IMR-90 (cell line): ENCODE measurements around the gene LAMA3. TPM values are rescaled to one million over a fixed set of nuclear protein-coding genes. Genes with fewer than 3 reads are reported as not detected.

Experiments used
- ATAC-seq: fragments of 200-7000 bp; cut with Tn5 transposase; 2 replicates; pipeline ENCODE4 v1.9.1; 2020; ENCODE audit warnings: low read depth, mild to moderate bottlenecking, moderate library complexity
- BruUV-seq: library from RNA; stranded (reverse); fragments of 400-500 nt; replicated peaks from 2 replicates; lab custom pipeline; 2021; lab: Mats Ljungman, UMichigan
- CTCF ChIA-PET: fragments of 300-600 bp; formaldehyde crosslinking; extraction: SDS; loops from one replicate; lab custom pipeline; 2021; ENCODE audit warnings: antibody characterized with exemption; lab: Yijun Ruan, JAX
- POLR2A ChIA-PET: fragments of 300-600 bp; sonication (Branson Sonifier 250); formaldehyde crosslinking; loops from one replicate; lab custom pipeline; 2022; ENCODE audit warnings: antibody characterized with exemption; ENCODE audit not compliant: unreplicated experiment; lab: Charles Lee
- DNase-seq: peaks from one replicate; pipeline ENCODE4 v3.0.0; 2013
- H2AFZ ChIP-seq: replicated peaks from 2 replicates; pipeline ENCODE3; 2013; ENCODE audit warnings: low read length, mild to moderate bottlenecking; ENCODE audit not compliant: poor library complexity
- H2AK5ac ChIP-seq: 2 replicates; pipeline ENCODE4 v1.6.1; 2013; ENCODE audit warnings: low read depth, low read length, inconsistent platforms
- H2AK9ac ChIP-seq: replicated peaks from 2 replicates; pipeline ENCODE3; 2013; ENCODE audit warnings: mild to moderate bottlenecking, low read depth, low read length, moderate library complexity; ENCODE audit not compliant: poor library complexity
- H2BK120ac ChIP-seq: 2 replicates; pipeline ENCODE4 v1.6.1; 2013; ENCODE audit warnings: low read depth, low read length, inconsistent platforms
- H2BK15ac ChIP-seq: 3 replicates; pipeline ENCODE4 v1.6.1; 2013; ENCODE audit warnings: low read depth, low read length, inconsistent platforms
- H2BK20ac ChIP-seq: 2 replicates; pipeline ENCODE4 v1.6.1; 2013; ENCODE audit warnings: low read depth, mild to moderate bottlenecking, inconsistent platforms, low read length, moderate library complexity
- H2BK5ac ChIP-seq: 2 replicates; pipeline ENCODE4 v1.6.1; 2013; ENCODE audit warnings: mild to moderate bottlenecking, low read depth, low read length, inconsistent platforms; ENCODE audit not compliant: poor library complexity, severe bottlenecking
- H3K14ac ChIP-seq: replicated peaks from 2 replicates; pipeline ENCODE4 v1.6.1; 2013; ENCODE audit warnings: low read depth, low read length, inconsistent platforms
- H3K18ac ChIP-seq: 2 replicates; pipeline ENCODE4 v1.6.1; 2013; ENCODE audit warnings: low read depth, low read length, control low read depth
- H3K23ac ChIP-seq: 2 replicates; pipeline ENCODE4 v1.6.1; 2013; ENCODE audit warnings: low read depth, low read length, inconsistent platforms
- H3K27ac ChIP-seq: 2 replicates; pipeline ENCODE4 v1.5.1; 2013; ENCODE audit warnings: mild to moderate bottlenecking, control low read depth, low read length; ENCODE audit not compliant: insufficient read depth
- H3K27me3 ChIP-seq: 2 replicates; pipeline ENCODE4 v1.6.1; 2013; ENCODE audit warnings: low read length; ENCODE audit not compliant: control insufficient read depth, insufficient read depth
- H3K36me3 ChIP-seq: 2 replicates; pipeline ENCODE4 v1.6.1; 2013; ENCODE audit warnings: low read length, mixed read lengths; ENCODE audit not compliant: control insufficient read depth, insufficient read depth
- H3K4ac ChIP-seq: 2 replicates; pipeline ENCODE4 v1.6.1; 2013; ENCODE audit warnings: low read depth, low read length, inconsistent platforms
- H3K4me1 ChIP-seq: 2 replicates; pipeline ENCODE4 v1.6.1; 2013; ENCODE audit warnings: low read length, mixed read lengths; ENCODE audit not compliant: control insufficient read depth, insufficient read depth
- H3K4me2 ChIP-seq: 2 replicates; pipeline ENCODE4 v1.6.1; 2013; ENCODE audit warnings: low read depth, mild to moderate bottlenecking, control low read depth, low read length, moderate library complexity
- H3K4me3 ChIP-seq: 2 replicates; pipeline ENCODE4 v1.5.1; 2013; ENCODE audit warnings: low read depth, mild to moderate bottlenecking, control low read depth, low read length, moderate library complexity; ENCODE audit not compliant: insufficient read depth
- H3K56ac ChIP-seq: 2 replicates; pipeline ENCODE4 v1.6.1; 2013; ENCODE audit warnings: low read length, inconsistent platforms; ENCODE audit not compliant: insufficient read depth; ENCODE audit errors: extremely low read depth
- H3K79me1 ChIP-seq, 2 experiments: 2 replicates each; pipeline ENCODE4 v1.6.1; 2013; ENCODE audit warnings: low read length in 2 of 2, inconsistent platforms in 1 of 2, low read depth in 1 of 2
- H3K9ac ChIP-seq: 2 replicates; pipeline ENCODE4 v1.6.1; 2013; ENCODE audit warnings: low read depth, low read length, control low read depth
- H3K9me1 ChIP-seq: 2 replicates; pipeline ENCODE4 v1.6.1; 2013; ENCODE audit warnings: low read length, inconsistent platforms; ENCODE audit not compliant: insufficient read depth
- H3K9me3 ChIP-seq: 2 replicates; pipeline ENCODE4 v1.6.1; 2013; ENCODE audit warnings: low read length; ENCODE audit not compliant: control insufficient read depth, insufficient read depth
- H4K20me1 ChIP-seq: 2 replicates; pipeline ENCODE4 v1.6.1; 2013; ENCODE audit warnings: low read length, inconsistent platforms; ENCODE audit not compliant: insufficient read depth
- H4K5ac ChIP-seq: 2 replicates; pipeline ENCODE4 v1.6.1; 2013; ENCODE audit warnings: mild to moderate bottlenecking, low read depth, low read length, control low read depth
- H4K8ac ChIP-seq, 2 experiments: 2 replicates each; pipeline ENCODE4 v1.6.1; 2013; ENCODE audit warnings: low read depth in 2 of 2, low read length in 2 of 2, control low read depth in 1 of 2, inconsistent platforms in 1 of 2
- H4K91ac ChIP-seq: 2 replicates; pipeline ENCODE4 v1.6.1; 2013; ENCODE audit warnings: low read depth, low read length, inconsistent platforms; ENCODE audit not compliant: insufficient read depth
- BHLHE40 ChIP-seq: fragments of 150-350 bp; IDR thresholded peaks from 2 replicates; pipeline ENCODE4 v1.6.1; 2016; ENCODE audit warnings: mild to moderate bottlenecking, low read depth, low read length
- CEBPB ChIP-seq: IDR thresholded peaks from 2 replicates; pipeline ENCODE4 v1.6.1; 2012; ENCODE audit warnings: low read depth, low read length, improper control_type of control experiment
- CHD1 ChIP-seq: IDR thresholded peaks from 2 replicates; pipeline ENCODE4 v1.6.1; 2012; ENCODE audit warnings: low read depth, low read length, improper control_type of control experiment
- ELK1 ChIP-seq: fragments of 150-350 bp; IDR thresholded peaks from 2 replicates; pipeline ENCODE4 v1.6.1; 2016; ENCODE audit warnings: low read depth, mild to moderate bottlenecking, low read length, moderate library complexity, borderline replicate concordance
- FOS ChIP-seq: fragments of 150-350 bp; IDR thresholded peaks from 2 replicates; pipeline ENCODE4 v1.6.1; 2016; ENCODE audit warnings: low read depth, low read length
- MAFK ChIP-seq: IDR thresholded peaks from 2 replicates; pipeline ENCODE4 v1.6.1; 2012; ENCODE audit warnings: low read depth, low read length, improper control_type of control experiment
- MAZ ChIP-seq: IDR thresholded peaks from 2 replicates; pipeline ENCODE4 v1.6.1; 2012; ENCODE audit warnings: low read depth, mild to moderate bottlenecking, low read length, improper control_type of control experiment, moderate library complexity, borderline replicate concordance
- MXI1 ChIP-seq: IDR thresholded peaks from 2 replicates; pipeline ENCODE4 v1.6.1; 2012; ENCODE audit warnings: low read depth, mild to moderate bottlenecking, low read length, moderate library complexity, borderline replicate concordance
- NFE2L2 ChIP-seq: fragments of 150-350 bp; IDR thresholded peaks from 2 replicates; pipeline ENCODE4 v1.6.1; 2016; ENCODE audit warnings: low read depth, mild to moderate bottlenecking, low read length
- POLR2A ChIP-seq: IDR thresholded peaks from 2 replicates; pipeline ENCODE4 v1.6.1; 2012; ENCODE audit warnings: mild to moderate bottlenecking, low read depth, low read length
- RCOR1 ChIP-seq: IDR thresholded peaks from 2 replicates; pipeline ENCODE4 v1.6.1; 2012; ENCODE audit warnings: mild to moderate bottlenecking, low read length, improper control_type of control experiment; ENCODE audit not compliant: insufficient replicate concordance
- SMC3 ChIP-seq: fragments of 150-350 bp; IDR thresholded peaks from 2 replicates; pipeline ENCODE4 v1.6.1; 2016; ENCODE audit warnings: low read depth, mild to moderate bottlenecking, antibody characterized with exemption, low read length, moderate library complexity
- WGBS, 2 experiments: methylation state at CpG; one replicate each; pipeline versions ENCODE4 v1.1.5 to v1.1.7; 2013; ENCODE audit warnings: missing lambda C conversion rate in 2 of 2; ENCODE audit not compliant: insufficient read length in 1 of 2; ENCODE audit errors: extremely low coverage in 2 of 2; 5-methylcytosine and 5-hydroxymethylcytosine counted together
- dilution Hi-C: fragments of 300-500 bp; cut with HindIII; formaldehyde crosslinking; loops from one replicate; pipeline ENCODE4 v1.14.3; 2018; ENCODE audit warnings: low sequenced_read_pairs; ENCODE audit not compliant: unreplicated experiment
- in situ Hi-C: fragments of 300-500 bp; cut with MboI; formaldehyde crosslinking; loops from 3 replicates; pipeline ENCODE4 v1.14.3; 2019; ENCODE audit warnings: low sequenced_read_pairs, inconsistent platforms, mixed read lengths
- intact Hi-C: fragments of 100-400 bp; cut with micrococcal nuclease; formaldehyde crosslinking; loops from 2 replicates; pipeline ENCODE4 v1.10.0; 2022
- polyA plus RNA-seq, 3 experiments: library from polyadenylated mRNA; depleted of rRNA; stranded (reverse); fragments of >200 nt; gene quantifications; 2 replicates each; pipeline ENCODE4 v1.2.3, GENCODE V29; 2012; ENCODE audit warnings: low replicate concordance in 1 of 3
- total RNA-seq: library from RNA; depleted of rRNA; stranded (reverse); fragments of >200 nt; gene quantifications from 2 replicates; pipeline ENCODE4 v1.2.3, GENCODE V29; 2012
- TF ChIP-seq, protein P1 (sequence below): fragments of 150-350 bp; IDR thresholded peaks from 2 replicates; pipeline ENCODE4 v1.6.1; 2017; ENCODE audit warnings: mild to moderate bottlenecking, antibody characterized with exemption, low read length, low read depth

The LAMA3 gene
- total and polyA plus RNA-seq, 2 of the 4 experiments (the other 2 are of a cell fraction), result 0.18 to 0.19 TPM

DNA sequence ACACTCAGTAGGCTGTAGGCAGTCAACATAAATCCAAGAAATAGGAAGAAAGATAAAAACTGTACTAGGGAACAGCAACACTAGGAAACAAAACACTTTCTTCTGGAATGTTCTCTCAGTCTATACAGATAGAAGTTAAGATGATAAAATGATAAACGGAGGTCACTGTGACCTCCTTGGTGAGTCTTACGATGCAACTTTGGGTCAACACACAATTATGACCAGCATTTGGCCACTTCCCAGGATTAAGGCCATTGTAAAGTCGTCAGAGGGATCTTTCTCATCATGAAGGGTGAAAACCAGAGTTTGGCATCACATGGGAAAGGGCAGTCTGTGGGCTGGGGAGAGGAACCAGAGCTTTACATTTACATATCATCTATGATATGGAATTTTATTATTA lies 33.4 kb downstream of the LAMA3 start:
- no CpG with 5 or more reads among the region's 3 CpGs for WGBS, 2 experiments
- Histone ChIP-seq H3K36me3 (no peaks in the 10 kb centered on the region), H4K91ac (peak overlapping the region; percentile 29; the same call in 1 of the 2 replicates), H2AK9ac (no peak overlapping the region), H3K4me2 (no peak overlapping the region), H2BK5ac (no peak overlapping the region), H2BK120ac (peak overlapping the region; percentile 33; the same call in 1 of the 2 replicates), H3K56ac (no peak overlapping the region), H3K9ac (no peak overlapping the region), H3K27me3 (no peaks in the 10 kb centered on the region), H3K18ac (peak overlapping the region; percentile 79; the same call in 1 of the 2 replicates), H3K79me1 (no peaks in the 10 kb centered on the region), H3K14ac (no peak overlapping the region), H4K5ac (peak overlapping the region; percentile 61; the same call in 1 of the 2 replicates), H4K8ac (no peak overlapping the region; a peak in 1 of 4 replicates), H2BK15ac (peak overlapping the region; percentile 45; the same call in 2 of the 3 replicates), H3K27ac (no peak overlapping the region), H4K20me1 (peaks cover 8% of the 10 kb centered on the region; the same call in 1 of the 2 replicates), H3K9me1 (peaks cover 7% of the 10 kb centered on the region; the same call in 1 of the 2 replicates), H2BK20ac (peak overlapping the region; percentile 7; the same call in 1 of the 2 replicates), H3K4ac (peak overlapping the region; percentile 8; the same call in 1 of the 2 replicates), H3K23ac (no peak overlapping the region), H3K4me1 (peaks cover 15% of the 10 kb centered on the region), H2AFZ (no peak overlapping the region), H3K9me3 (no peaks in the 10 kb centered on the region), H3K4me3 (no peak overlapping the region), H2AK5ac (peak overlapping the region; percentile 52; the same call in 1 of the 2 replicates)
- peak; percentile 31 for DNase-seq
- dilution Hi-C loops (no loop called here), in situ Hi-C loops (no loop called here), intact Hi-C loops (no loop called here)
- no TSS peak for BruUV-seq
- CTCF ChIA-PET, result no interaction called here
- POLR2A ChIA-PET, result no interaction called here
- no peak for ATAC-seq
- TF ChIP-seq BHLHE40 (no peak), ELK1 (no peak), SMC3 (no peak), FOS (no peak), MAZ (no peak), MXI1 (no peak), POLR2A (no peak), RCOR1 (no peak), CEBPB (no peak), MAFK (no peak), CHD1 (no peak), NFE2L2 (no peak)
- TF ChIP-seq, protein P1, sequence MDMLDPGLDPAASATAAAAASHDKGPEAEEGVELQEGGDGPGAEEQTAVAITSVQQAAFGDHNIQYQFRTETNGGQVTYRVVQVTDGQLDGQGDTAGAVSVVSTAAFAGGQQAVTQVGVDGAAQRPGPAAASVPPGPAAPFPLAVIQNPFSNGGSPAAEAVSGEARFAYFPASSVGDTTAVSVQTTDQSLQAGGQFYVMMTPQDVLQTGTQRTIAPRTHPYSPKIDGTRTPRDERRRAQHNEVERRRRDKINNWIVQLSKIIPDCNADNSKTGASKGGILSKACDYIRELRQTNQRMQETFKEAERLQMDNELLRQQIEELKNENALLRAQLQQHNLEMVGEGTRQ, result no peak
